Astrocyte (in vitro differentiated cells and primary cell): ENCODE data around the gene SLC18A2. TPM values are rescaled to one million over a fixed set of nuclear protein-coding genes. Genes with fewer than 3 reads are reported as not detected.
"Not testable (repeated sequence)": the region's sequence is repeated elsewhere in the genome, so short reads cannot be mapped to it uniquely, and the experiment has no call there.

Experiments used
- DNase-seq: peaks from one replicate; pipeline ENCODE4 v3.0.0-alpha.2; 2010; ENCODE audit warnings: low read depth
- FAIRE-seq: peaks from 2 replicates; lab custom pipeline; 2011; peaks lifted over from hg19 to GRCh38; lab: Jason Lieb, UNC
- H2AFZ ChIP-seq: 2 replicates; pipeline ENCODE4 v1.6.0; 2012; ENCODE audit warnings: low read depth, low read length, inconsistent platforms
- H3K27ac ChIP-seq: 2 replicates; pipeline ENCODE4 v1.5.1; 2011; ENCODE audit warnings: low read depth, low read length, inconsistent platforms
- H3K27me3 ChIP-seq: 2 replicates; pipeline ENCODE4 v1.6.0; 2011; ENCODE audit warnings: low read length, inconsistent platforms; ENCODE audit not compliant: insufficient read depth
- H3K36me3 ChIP-seq: 2 replicates; pipeline ENCODE4 v1.5.1; 2011; ENCODE audit warnings: low read length, inconsistent platforms; ENCODE audit not compliant: insufficient read depth
- H3K4me1 ChIP-seq: 2 replicates; pipeline ENCODE4 v1.5.1; 2011; ENCODE audit warnings: low read length, inconsistent platforms; ENCODE audit not compliant: insufficient read depth
- H3K4me2 ChIP-seq: 2 replicates; pipeline ENCODE4 v1.6.0; 2012; ENCODE audit warnings: low read length, inconsistent platforms
- H3K4me3 ChIP-seq: 2 replicates; pipeline ENCODE4 v1.5.1; 2011; ENCODE audit warnings: low read depth, mild to moderate bottlenecking, low read length, inconsistent platforms; ENCODE audit not compliant: insufficient read depth
- H3K79me2 ChIP-seq: 2 replicates; pipeline ENCODE4 v1.6.0; 2012; ENCODE audit warnings: mild to moderate bottlenecking, low read length, inconsistent platforms; ENCODE audit not compliant: insufficient read depth
- H3K9ac ChIP-seq: 2 replicates; pipeline ENCODE4 v1.6.0; 2012; ENCODE audit warnings: mild to moderate bottlenecking, low read length, inconsistent platforms
- H3K9me3 ChIP-seq: 2 replicates; pipeline ENCODE4 v1.5.1; 2012; ENCODE audit warnings: low read depth, mild to moderate bottlenecking, low read length, inconsistent platforms; ENCODE audit not compliant: insufficient read depth
- H4K20me1 ChIP-seq: 2 replicates; pipeline ENCODE4 v1.6.0; 2012; ENCODE audit warnings: low read length, inconsistent platforms; ENCODE audit not compliant: insufficient read depth
- H3K27ac Mint-ChIP-seq: one replicate; pipeline ENCODE4 v1.8.0; 2021; ENCODE audit warnings: mild to moderate bottlenecking, mixed read lengths; ENCODE audit not compliant: unreplicated experiment
- H3K27me3 Mint-ChIP-seq: one replicate; pipeline ENCODE4 v1.8.0; 2021; ENCODE audit warnings: low read depth, mixed read lengths; ENCODE audit not compliant: unreplicated experiment
- H3K36me3 Mint-ChIP-seq: one replicate; pipeline ENCODE4 v1.8.0; 2021; ENCODE audit warnings: low read depth, mixed read lengths; ENCODE audit not compliant: unreplicated experiment
- H3K4me1 Mint-ChIP-seq: one replicate; pipeline ENCODE4 v1.8.0; 2021; ENCODE audit warnings: low read depth, mixed read lengths; ENCODE audit not compliant: unreplicated experiment
- H3K4me3 Mint-ChIP-seq: one replicate; pipeline ENCODE4 v1.8.0; 2021; ENCODE audit warnings: mild to moderate bottlenecking, moderate library complexity, mixed read lengths; ENCODE audit not compliant: unreplicated experiment
- H3K9me3 Mint-ChIP-seq: one replicate; pipeline ENCODE4 v1.8.0; 2021; ENCODE audit warnings: mild to moderate bottlenecking, mixed read lengths; ENCODE audit not compliant: unreplicated experiment
- CTCF ChIP-seq: IDR thresholded peaks from 2 replicates; pipeline ENCODE4 v1.5.1; 2011; ENCODE audit warnings: low read depth, mild to moderate bottlenecking, inconsistent platforms, low read length, moderate library complexity; ENCODE audit not compliant: insufficient read depth
- EZH2 ChIP-seq: IDR thresholded peaks from 2 replicates; pipeline ENCODE4 v1.6.1; 2012; ENCODE audit warnings: mild to moderate bottlenecking, low read length, inconsistent platforms; ENCODE audit not compliant: insufficient read depth
- total RNA-seq: library from RNA; stranded (reverse); gene quantifications from 2 replicates; pipeline ENCODE4 v1.2.1, GENCODE V29; 2021

Gene SLC18A2
- total RNA-seq, 1 donor from 2014 or later = not detected

DNA sequence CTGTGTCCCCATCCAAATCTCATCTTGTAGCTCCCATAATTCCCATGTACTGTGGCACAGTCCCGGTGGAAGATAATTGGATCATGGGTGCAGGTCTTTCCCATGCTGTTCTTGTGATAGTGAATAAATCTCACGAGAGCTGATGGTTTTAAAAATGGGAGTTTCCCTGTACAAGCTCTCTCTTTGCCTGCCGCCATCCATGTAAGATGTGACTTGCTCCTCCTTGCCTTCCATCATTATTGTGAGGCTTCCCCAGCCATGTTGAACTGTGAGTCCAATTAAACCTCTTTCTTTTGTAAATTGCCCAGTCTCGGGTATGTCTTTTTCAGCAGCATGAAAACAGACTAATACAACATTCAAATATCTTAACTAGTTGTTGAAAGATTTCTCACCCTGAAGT, 10.8 kb upstream of the SLC18A2 start:
- FAIRE-seq, H4K20me1 ChIP-seq, H3K36me3 ChIP-seq, H3K79me2 ChIP-seq, H3K36me3 Mint-ChIP-seq, H3K4me1 ChIP-seq, DNase-seq, H3K9ac ChIP-seq, H3K4me2 ChIP-seq, H2AFZ ChIP-seq, H3K4me3 Mint-ChIP-seq, H3K4me3 ChIP-seq, H3K27ac Mint-ChIP-seq, H3K27ac ChIP-seq, H3K9me3 ChIP-seq, H3K4me1 Mint-ChIP-seq: not testable (repeated sequence)
- peaks cover 11% of the 10 kb centered on the region for H3K27me3 ChIP-seq
- H3K27me3 Mint-ChIP-seq = peaks cover 66% of the 10 kb centered on the region
- H3K9me3 Mint-ChIP-seq = peaks cover 18% of the 10 kb centered on the region

GRCh38 chr10:117237401-117237991, 3.4 kb upstream of the SLC18A2 start:
- Histone ChIP-seq H3K4me2 (no peak overlapping the region), H3K27ac (no peak overlapping the region), H3K79me2 (no peaks in the 10 kb centered on the region), H3K27me3 (peaks cover 28% of the 10 kb centered on the region), H3K9me3 (no peaks in the 10 kb centered on the region), H3K4me1 (no peaks in the 10 kb centered on the region), H4K20me1 (no peaks in the 10 kb centered on the region), H3K4me3 (no peak overlapping the region), H3K9ac (no peak overlapping the region), H3K36me3 (no peaks in the 10 kb centered on the region), H2AFZ (no peak overlapping the region)
- no peak overlapping the region for H3K4me3 Mint-ChIP-seq
- H3K9me3 Mint-ChIP-seq = peaks cover 4% of the 10 kb centered on the region
- DNase-seq (no peak), FAIRE-seq (no peak)
- no peak overlapping the region for H3K27ac Mint-ChIP-seq
- peaks cover 2% of the 10 kb centered on the region for H3K4me1 Mint-ChIP-seq
- H3K36me3 Mint-ChIP-seq = no peaks in the 10 kb centered on the region
- TF ChIP-seq EZH2 (no peak), CTCF (no peak)
- H3K27me3 Mint-ChIP-seq = peaks cover 77% of the 10 kb centered on the region

- FAIRE-seq = no peak
- no peaks in the 10 kb centered on the region for H3K79me2 ChIP-seq
- Mint-ChIP-seq H3K27me3 (peaks cover 78% of the 10 kb centered on the region), H3K4me1 (peaks cover 2% of the 10 kb centered on the region), H3K4me3 (no peak overlapping the region), H3K36me3 (no peaks in the 10 kb centered on the region), H3K9me3 (peaks cover 2% of the 10 kb centered on the region), H3K27ac (no peak overlapping the region)
- no peak overlapping the region for H3K27ac ChIP-seq
- H3K4me3 ChIP-seq = no peak overlapping the region
- no peaks in the 10 kb centered on the region for H3K4me1 ChIP-seq
- DNase-seq = no peak
- no peaks in the 10 kb centered on the region for H3K9me3 ChIP-seq
- H3K9ac ChIP-seq = no peak overlapping the region
- no peaks in the 10 kb centered on the region for H3K36me3 ChIP-seq
- H4K20me1 ChIP-seq = no peaks in the 10 kb centered on the region
- TF ChIP-seq EZH2 (no peak), CTCF (no peak)
- no peak overlapping the region for H2AFZ ChIP-seq
- peaks cover 29% of the 10 kb centered on the region for H3K27me3 ChIP-seq
- no peak overlapping the region for H3K4me2 ChIP-seq
Measured at GRCh38 chr10:117239051-117239450, 1.9 kb upstream of the SLC18A2 start.
